Measurements from ENCODE around the gene FUT4. TPM values are rescaled to one million over a fixed set of nuclear protein-coding genes. Genes with fewer than 3 reads are reported as not detected.

FUT4 gene
- total RNA-seq, 1 experiment from 2014 or later, result 7.7 TPM

DNA sequence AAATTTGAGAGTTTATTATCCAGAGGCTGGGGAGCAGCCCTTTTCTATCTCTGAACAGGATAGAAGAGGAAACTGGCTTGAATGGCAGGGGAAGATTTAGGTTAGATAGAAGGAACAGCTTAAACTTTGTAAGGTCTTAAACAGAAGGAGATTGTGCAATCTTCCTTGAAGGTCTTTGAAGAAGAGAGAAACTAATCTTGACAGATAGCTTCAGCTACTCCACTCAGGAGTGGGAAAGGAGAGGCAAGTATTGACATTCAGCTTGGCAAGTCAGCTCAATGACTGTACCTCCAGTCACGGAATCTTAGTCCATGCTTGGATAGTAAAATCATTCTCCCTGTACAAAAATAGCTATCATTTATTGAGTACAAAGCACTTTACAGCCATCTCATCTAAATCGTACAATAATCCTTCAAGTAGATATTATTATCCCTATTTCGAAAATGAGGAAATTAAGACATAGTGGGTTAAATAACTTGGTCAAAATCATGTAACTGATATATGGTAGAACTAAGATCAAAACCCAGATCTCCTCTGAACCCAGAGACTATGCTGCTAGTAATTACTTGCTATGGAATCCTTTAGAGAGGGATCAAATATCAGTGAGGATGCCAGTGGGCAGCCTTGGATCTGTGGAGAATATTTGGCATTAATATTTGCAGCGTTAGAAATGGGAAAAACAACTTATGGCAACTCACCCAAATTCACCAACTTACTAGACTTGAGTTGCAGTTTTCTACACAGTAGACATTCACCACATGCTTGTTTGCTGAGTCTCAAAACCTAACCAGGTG lies 16.9 kb upstream of the FUT4 start:
- DNase-seq (ENCODE audit: low spot score), result no peak
- Mint-ChIP-seq H3K27ac (no peak overlapping the region), H3K4me1 (no peaks in the 10 kb centered on the region), H3K27me3 (ENCODE audit: low read depth) (peaks cover 21% of the 10 kb centered on the region), H3K4me3 (no peak overlapping the region), H3K9me3 (no peaks in the 10 kb centered on the region), H3K36me3 (no peaks in the 10 kb centered on the region)
- ATAC-seq, result no peak
- ChIA-PET CTCF (no interaction called here), POLR2A (no interaction called here)
- TF ChIP-seq ETV6 (CRISPR knock-in tag; IDR thresholded peaks at IDR 0.05) (no peak), ELF4 (CRISPR knock-in tag; IDR thresholded peaks at IDR 0.05; ENCODE audit: low read depth) (no peak), IRF1 (CRISPR knock-in tag; IDR thresholded peaks at IDR 0.05) (no peak), NR3C1 (CRISPR knock-in tag; conservative IDR thresholded peaks at IDR 0.05; ENCODE audit: low read depth) (no peak), E2F5 (CRISPR knock-in tag; IDR thresholded peaks at IDR 0.05) (no peak), SMAD3 (CRISPR knock-in tag; IDR thresholded peaks at IDR 0.05; ENCODE audit: borderline replicate concordance) (no peak)
- TF ChIP-seq, protein P1, sequence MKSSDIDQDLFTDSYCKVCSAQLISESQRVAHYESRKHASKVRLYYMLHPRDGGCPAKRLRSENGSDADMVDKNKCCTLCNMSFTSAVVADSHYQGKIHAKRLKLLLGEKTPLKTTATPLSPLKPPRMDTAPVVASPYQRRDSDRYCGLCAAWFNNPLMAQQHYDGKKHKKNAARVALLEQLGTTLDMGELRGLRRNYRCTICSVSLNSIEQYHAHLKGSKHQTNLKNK (CRISPR knock-in tag; IDR thresholded peaks at IDR 0.05), result no peak

- Mint-ChIP-seq H3K4me1 (no peaks in the 10 kb centered on the region), H3K36me3 (no peaks in the 10 kb centered on the region), H3K4me3 (no peak overlapping the region), H3K27me3 (ENCODE audit: low read depth) (peaks cover 21% of the 10 kb centered on the region), H3K27ac (no peak overlapping the region), H3K9me3 (no peaks in the 10 kb centered on the region)
- ChIA-PET POLR2A (no interaction called here), CTCF (no interaction called here)
- DNase-seq (ENCODE audit: low spot score) (no peak), ATAC-seq (no peak)
- TF ChIP-seq ZNF423 (CRISPR knock-in tag; IDR thresholded peaks at IDR 0.05), result no peak
- TF ChIP-seq, protein P2, sequence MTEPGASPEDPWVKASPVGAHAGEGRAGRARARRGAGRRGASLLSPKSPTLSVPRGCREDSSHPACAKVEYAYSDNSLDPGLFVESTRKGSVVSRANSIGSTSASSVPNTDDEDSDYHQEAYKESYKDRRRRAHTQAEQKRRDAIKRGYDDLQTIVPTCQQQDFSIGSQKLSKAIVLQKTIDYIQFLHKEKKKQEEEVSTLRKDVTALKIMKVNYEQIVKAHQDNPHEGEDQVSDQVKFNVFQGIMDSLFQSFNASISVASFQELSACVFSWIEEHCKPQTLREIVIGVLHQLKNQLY (CRISPR knock-in tag; IDR thresholded peaks at IDR 0.05), result no peak
- TF ChIP-seq TP53 (CRISPR knock-in tag; IDR thresholded peaks at IDR 0.05), result no peak
- TF ChIP-seq ZNF219 (CRISPR knock-in tag; IDR thresholded peaks at IDR 0.05; ENCODE audit: borderline replicate concordance), result no peak
- TF ChIP-seq NR3C1 (CRISPR knock-in tag; conservative IDR thresholded peaks at IDR 0.05; ENCODE audit: low read depth), result no peak
- no peak for TF ChIP-seq PRDM15 (CRISPR knock-in tag; IDR thresholded peaks at IDR 0.05)
- no peak for TF ChIP-seq CBFB (CRISPR knock-in tag; IDR thresholded peaks at IDR 0.05; ENCODE audit: low read depth)
- TF ChIP-seq MXD4 (CRISPR knock-in tag; IDR thresholded peaks at IDR 0.05; ENCODE audit: borderline replicate concordance), result no peak
- TF ChIP-seq NFATC4 (CRISPR knock-in tag; IDR thresholded peaks at IDR 0.05), result no peak
- no peak for TF ChIP-seq ZNF416 (CRISPR knock-in tag; IDR thresholded peaks at IDR 0.05)
- TF ChIP-seq, protein P3, sequence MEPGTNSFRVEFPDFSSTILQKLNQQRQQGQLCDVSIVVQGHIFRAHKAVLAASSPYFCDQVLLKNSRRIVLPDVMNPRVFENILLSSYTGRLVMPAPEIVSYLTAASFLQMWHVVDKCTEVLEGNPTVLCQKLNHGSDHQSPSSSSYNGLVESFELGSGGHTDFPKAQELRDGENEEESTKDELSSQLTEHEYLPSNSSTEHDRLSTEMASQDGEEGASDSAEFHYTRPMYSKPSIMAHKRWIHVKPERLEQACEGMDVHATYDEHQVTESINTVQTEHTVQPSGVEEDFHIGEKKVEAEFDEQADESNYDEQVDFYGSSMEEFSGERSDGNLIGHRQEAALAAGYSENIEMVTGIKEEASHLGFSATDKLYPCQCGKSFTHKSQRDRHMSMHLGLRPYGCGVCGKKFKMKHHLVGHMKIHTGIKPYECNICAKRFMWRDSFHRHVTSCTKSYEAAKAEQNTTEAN (CRISPR knock-in tag; IDR thresholded peaks at IDR 0.05), result no peak
Observed at GRCh38 chr11:94528551-94528950, 15.2 kb upstream of the FUT4 start.

Data from WTC11 (cell line).